ENCODE results near the gene BRICD5. TPM values are rescaled to one million over a fixed set of nuclear protein-coding genes. Genes with fewer than 3 reads are reported as not detected.

BRICD5 gene
- total and polyA plus RNA-seq, 2 of the 13 experiments (the other 11 are each of a cell fraction or from before 2014, with no cell fraction given) = 1.6 to 5.8 TPM

DNA sequence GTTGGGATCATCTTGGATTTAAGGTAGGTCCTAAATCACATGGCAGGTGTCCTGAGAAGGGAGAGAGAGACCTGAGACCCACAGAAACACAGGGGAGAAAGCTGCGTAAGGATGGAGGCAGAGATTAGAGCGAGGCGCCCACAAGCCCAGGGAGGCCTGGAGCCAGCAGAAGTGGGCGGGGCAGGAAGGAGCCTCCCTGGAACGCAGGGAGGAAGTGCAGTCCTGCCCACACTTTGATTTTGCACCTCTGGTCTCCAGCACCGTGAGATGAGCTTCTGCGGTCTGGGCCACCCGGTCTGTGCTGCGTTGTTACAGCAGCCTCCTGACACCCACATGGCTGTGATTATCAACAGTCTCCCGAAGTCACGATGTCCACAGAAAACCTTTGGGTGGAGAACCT lies 31.9 kb upstream of the BRICD5 start:
- Histone ChIP-seq H3K4me1 (ENCODE audit: insufficient read depth, low read length) (peaks cover 21% of the 10 kb centered on the region), H3K4me3 (replicated peaks in 1 of 3; ENCODE audit: insufficient read depth in 1 of 3, low read depth in 2 of 3, low read length in 3 of 3) (no peak overlapping the region), H2AFZ (ENCODE audit: low read length) (no peak overlapping the region), H3K4me2 (ENCODE audit: low read depth, low read length) (no peak overlapping the region), H3K27ac (ENCODE audit: extremely low read length, insufficient read depth, low read length) (no peak overlapping the region), H3K79me2 (ENCODE audit: insufficient read depth, low read length) (no peaks in the 10 kb centered on the region), H3K9ac (ENCODE audit: insufficient read depth, low read depth, low read length) (no peak overlapping the region), H3K27me3 (ENCODE audit: control insufficient read depth in 1 of 2, insufficient read depth in 2 of 2, low read length in 2 of 2) (no peaks in the 10 kb centered on the region), H3K9me3 (ENCODE audit: low read length) (no peaks in the 10 kb centered on the region), H3K36me3 (replicated peaks in 1 of 2; ENCODE audit: control insufficient read depth in 1 of 2, insufficient read depth in 2 of 2, low read length in 2 of 2) (peaks cover 25 to 47% of the 10 kb centered on the region in 2 experiments; a peak in 4 of 5 replicates), H4K20me1 (ENCODE audit: insufficient read depth, low read length) (0 out of 2 replicates have a peak, but pooled peaks cover 2% of the 10 kb centered on the region)
- no TSS peak for BruUV-seq (replicated peaks)
- ChIA-PET POLR2A (interaction anchor here (0.6 kb wide), 1 partner anchor 663 kb away, joined by 3 read pairs; no protein-coding TSS in a partner anchor), CTCF (ENCODE audit: low intra/inter-chr PET ratio, low total read pairs) (no interaction called here)
- no peak for ATAC-seq
- no peak for FAIRE-seq
- intact Hi-C loops (cut with micrococcal nuclease; ENCODE audit: unreplicated experiment) = no loop called here
- DNase-seq (ENCODE audit: low spot score) = no peak
- in situ Hi-C loops (cut with HindIII; ENCODE audit: extremely low pct_ligation_motif_present, low pct_unique_long_range_greater_than_20kb) = no loop called here
- TF ChIP-seq, protein P1, sequence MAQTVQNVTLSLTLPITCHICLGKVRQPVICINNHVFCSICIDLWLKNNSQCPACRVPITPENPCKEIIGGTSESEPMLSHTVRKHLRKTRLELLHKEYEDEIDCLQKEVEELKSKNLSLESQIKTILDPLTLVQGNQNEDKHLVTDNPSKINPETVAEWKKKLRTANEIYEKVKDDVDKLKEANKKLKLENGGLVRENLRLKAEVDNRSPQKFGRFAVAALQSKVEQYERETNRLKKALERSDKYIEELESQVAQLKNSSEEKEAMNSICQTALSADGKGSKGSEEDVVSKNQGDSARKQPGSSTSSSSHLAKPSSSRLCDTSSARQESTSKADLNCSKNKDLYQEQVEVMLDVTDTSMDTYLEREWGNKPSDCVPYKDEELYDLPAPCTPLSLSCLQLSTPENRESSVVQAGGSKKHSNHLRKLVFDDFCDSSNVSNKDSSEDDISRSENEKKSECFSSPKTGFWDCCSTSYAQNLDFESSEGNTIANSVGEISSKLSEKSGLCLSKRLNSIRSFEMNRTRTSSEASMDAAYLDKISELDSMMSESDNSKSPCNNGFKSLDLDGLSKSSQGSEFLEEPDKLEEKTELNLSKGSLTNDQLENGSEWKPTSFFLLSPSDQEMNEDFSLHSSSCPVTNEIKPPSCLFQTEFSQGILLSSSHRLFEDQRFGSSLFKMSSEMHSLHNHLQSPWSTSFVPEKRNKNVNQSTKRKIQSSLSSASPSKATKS (CRISPR knock-in tag; IDR thresholded peaks at IDR 0.05) = no peak
- TF ChIP-seq ZNF75D (CRISPR knock-in tag; IDR thresholded peaks at IDR 0.05; ENCODE audit: borderline replicate concordance) (no peak), TARDBP (CRISPR knock-in tag; IDR thresholded peaks at IDR 0.05) (no peak), DMAP1 (CRISPR knock-in tag; IDR thresholded peaks at IDR 0.05) (no peak), ZFP41 (CRISPR knock-in tag; IDR thresholded peaks at IDR 0.05; ENCODE audit: borderline replicate concordance) (no peak), ATF7-NPFF (CRISPR knock-in tag; IDR thresholded peaks at IDR 0.05; ENCODE audit: low read depth) (no peak), PAWR (CRISPR knock-in tag; IDR thresholded peaks at IDR 0.05; ENCODE audit: borderline replicate concordance) (no peak), ISL2 (CRISPR knock-in tag; IDR thresholded peaks at IDR 0.05) (no peak), TCF12 (IDR thresholded peaks at IDR 0.05) (no peak), TCF12 (CRISPR knock-in tag; IDR thresholded peaks at IDR 0.05) (no peak), RORA (CRISPR knock-in tag; IDR thresholded peaks at IDR 0.05) (no peak), ATAD3A (CRISPR knock-in tag; IDR thresholded peaks at IDR 0.05) (no peak), KAT2B (IDR thresholded peaks at IDR 0.05; ENCODE audit: borderline replicate concordance, low read depth, low read length) (no peak), ZNF552 (CRISPR knock-in tag; IDR thresholded peaks at IDR 0.05; ENCODE audit: borderline replicate concordance) (no peak), EHMT2 (IDR thresholded peaks at IDR 0.05; ENCODE audit: borderline replicate concordance, low read depth, low read length) (no peak), RFXANK (CRISPR knock-in tag; IDR thresholded peaks at IDR 0.05) (no peak)
- TF ChIP-seq, protein P2, sequence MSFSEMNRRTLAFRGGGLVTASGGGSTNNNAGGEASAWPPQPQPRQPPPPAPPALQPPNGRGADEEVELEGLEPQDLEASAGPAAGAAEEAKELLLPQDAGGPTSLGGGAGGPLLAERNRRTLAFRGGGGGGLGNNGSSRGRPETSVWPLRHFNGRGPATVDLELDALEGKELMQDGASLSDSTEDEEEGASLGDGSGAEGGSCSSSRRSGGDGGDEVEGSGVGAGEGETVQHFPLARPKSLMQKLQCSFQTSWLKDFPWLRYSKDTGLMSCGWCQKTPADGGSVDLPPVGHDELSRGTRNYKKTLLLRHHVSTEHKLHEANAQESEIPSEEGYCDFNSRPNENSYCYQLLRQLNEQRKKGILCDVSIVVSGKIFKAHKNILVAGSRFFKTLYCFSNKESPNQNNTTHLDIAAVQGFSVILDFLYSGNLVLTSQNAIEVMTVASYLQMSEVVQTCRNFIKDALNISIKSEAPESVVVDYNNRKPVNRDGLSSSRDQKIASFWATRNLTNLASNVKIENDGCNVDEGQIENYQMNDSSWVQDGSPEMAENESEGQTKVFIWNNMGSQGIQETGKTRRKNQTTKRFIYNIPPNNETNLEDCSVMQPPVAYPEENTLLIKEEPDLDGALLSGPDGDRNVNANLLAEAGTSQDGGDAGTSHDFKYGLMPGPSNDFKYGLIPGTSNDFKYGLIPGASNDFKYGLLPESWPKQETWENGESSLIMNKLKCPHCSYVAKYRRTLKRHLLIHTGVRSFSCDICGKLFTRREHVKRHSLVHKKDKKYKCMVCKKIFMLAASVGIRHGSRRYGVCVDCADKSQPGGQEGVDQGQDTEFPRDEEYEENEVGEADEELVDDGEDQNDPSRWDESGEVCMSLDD (CRISPR knock-in tag; IDR thresholded peaks at IDR 0.05; ENCODE audit: borderline replicate concordance) = no peak
- TF ChIP-seq, protein P3, sequence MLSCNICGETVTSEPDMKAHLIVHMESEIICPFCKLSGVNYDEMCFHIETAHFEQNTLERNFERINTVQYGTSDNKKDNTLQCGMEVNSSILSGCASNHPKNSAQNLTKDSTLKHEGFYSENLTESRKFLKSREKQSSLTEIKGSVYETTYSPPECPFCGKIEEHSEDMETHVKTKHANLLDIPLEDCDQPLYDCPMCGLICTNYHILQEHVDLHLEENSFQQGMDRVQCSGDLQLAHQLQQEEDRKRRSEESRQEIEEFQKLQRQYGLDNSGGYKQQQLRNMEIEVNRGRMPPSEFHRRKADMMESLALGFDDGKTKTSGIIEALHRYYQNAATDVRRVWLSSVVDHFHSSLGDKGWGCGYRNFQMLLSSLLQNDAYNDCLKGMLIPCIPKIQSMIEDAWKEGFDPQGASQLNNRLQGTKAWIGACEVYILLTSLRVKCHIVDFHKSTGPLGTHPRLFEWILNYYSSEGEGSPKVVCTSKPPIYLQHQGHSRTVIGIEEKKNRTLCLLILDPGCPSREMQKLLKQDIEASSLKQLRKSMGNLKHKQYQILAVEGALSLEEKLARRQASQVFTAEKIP (CRISPR knock-in tag; IDR thresholded peaks at IDR 0.05; ENCODE audit: borderline replicate concordance) = no peak
- WGBS (ENCODE audit: low lambda C conversion rate) = 100% methylated on average over 4 of the region's 11 CpGs
